ENCODE data around the gene GAL3ST3. TPM values are rescaled to one million over a fixed set of nuclear protein-coding genes. Genes with fewer than 3 reads are reported as not detected.

The GAL3ST3 gene
- total and polyA plus RNA-seq, 2 of the 8 experiments (the other 6 are each of a cell fraction or from before 2014, with no cell fraction given): 21.1 to 21.4 TPM

GRCh38 chr11:66055021-66055420 is 6.1 kb upstream of the GAL3ST3 start:
- 95% methylated on average over 6 of the region's 7 CpGs; no CpG with 5 or more reads in 1 of the 2 experiments for WGBS, 2 experiments (ENCODE audit: extremely low coverage in 1 of 2, insufficient coverage in 1 of 2, insufficient read length in 1 of 2, insufficient replicate concordance in 2 of 2, low coverage in 1 of 2, low lambda C conversion rate in 2 of 2, missing lambda C conversion rate in 1 of 2)
- H2BK20ac ChIP-seq (ENCODE audit: low read length): no peak overlapping the region
- H3K18ac ChIP-seq (ENCODE audit: extremely low read depth, low read length): no peak overlapping the region
- no peak overlapping the region for H3K4ac ChIP-seq (replicated peaks; ENCODE audit: insufficient read length, low read depth, low read length)
- no peak overlapping the region for H2BK5ac ChIP-seq (ENCODE audit: low read depth, low read length)
- H3K23ac ChIP-seq (ENCODE audit: insufficient read length): no peak overlapping the region
- H3K36me3 ChIP-seq (ENCODE audit: control insufficient read depth in 2 of 4, insufficient read depth in 4 of 4, low read length in 3 of 4): peaks cover 32 to 56% (median 46%) of the 10 kb centered on the region in 4 experiments
- CTCF ChIA-PET (ENCODE audit: partially characterized antibody): interaction anchor here (0.6 to 12.0 kb wide), 4 partner anchors 11 to 170 kb away, joined by 3 to 144 read pairs (median 4); no protein-coding TSS in a partner anchor
- no peak overlapping the region for H2BK12ac ChIP-seq (ENCODE audit: low read depth, low read length)
- POLR2A ChIA-PET (ENCODE audit: partially characterized antibody): interaction anchor here (1.3 to 13.4 kb wide), 4 partner anchors 9 to 56 kb away, joined by 3 to 150 read pairs (median 4); partner anchors contain the start of genes CST6 and PACS1
- peaks cover 0 to 14% (median 10%) of the 10 kb centered on the region in 4 experiments; a peak in 6 of 7 replicates for H3K4me1 ChIP-seq (replicated peaks in 1 of 4; ENCODE audit: control insufficient read depth in 3 of 4, insufficient read depth in 4 of 4, low read length in 3 of 4)
- no peak overlapping the region for H2AFZ ChIP-seq (ENCODE audit: low read length)
- no peaks in the 10 kb centered on the region for H3K9me3 ChIP-seq (ENCODE audit: insufficient read depth in 2 of 2, low read depth in 1 of 2, low read length in 1 of 2)
- H3K9ac ChIP-seq (replicated peaks in 1 of 4; ENCODE audit: extremely low read depth in 1 of 4, low read depth in 3 of 4, low read length in 3 of 4): no peak overlapping the region
- H3K79me1 ChIP-seq (ENCODE audit: low read depth, low read length): peaks cover 10% of the 10 kb centered on the region
- H3K27me3 ChIP-seq (replicated peaks in 1 of 4; ENCODE audit: control insufficient read depth in 3 of 4, extremely low read depth in 1 of 4, insufficient read depth in 3 of 4, low read length in 3 of 4): no peaks in the 10 kb centered on the region
- no peak overlapping the region for H3K14ac ChIP-seq (ENCODE audit: insufficient read length)
- H2BK120ac ChIP-seq (replicated peaks; ENCODE audit: low read depth, low read length): no peak overlapping the region
- FAIRE-seq (no peak), DNase-seq (ENCODE audit: low read depth in 1 of 2, low spot score in 2 of 2) (no peak)
- no peak overlapping the region for H3K27ac ChIP-seq (ENCODE audit: low read depth, low read length)
- H4K5ac ChIP-seq (ENCODE audit: insufficient read length, low read depth, low read length): no peak overlapping the region
- H4K91ac ChIP-seq (replicated peaks; ENCODE audit: insufficient read length, low read length): no peak overlapping the region
- H3K79me2 ChIP-seq (ENCODE audit: control insufficient read depth in 1 of 2, insufficient read depth in 2 of 2, low read length in 2 of 2): peaks cover 10 to 23% of the 10 kb centered on the region in 2 experiments
- no peak overlapping the region for H3K4me3 ChIP-seq (ENCODE audit: extremely low read depth in 1 of 4, insufficient read depth in 2 of 4, low read depth in 3 of 4, low read length in 4 of 4)
- peaks cover 9% of the 10 kb centered on the region; the same call in 1 of the 2 replicates for H3K23me2 ChIP-seq (ENCODE audit: low read depth, low read length)
- H2BK15ac ChIP-seq (ENCODE audit: low read length): no peak overlapping the region
- TF ChIP-seq SUZ12 (IDR thresholded peaks at IDR 0.05; ENCODE audit: low read length) (no peak), SIRT6 (IDR thresholded peaks at IDR 0.05; ENCODE audit: low read length) (no peak), CTCF (IDR thresholded peaks at IDR 0.05; ENCODE audit: control extremely low read depth in 1 of 3, insufficient read depth in 1 of 3, low read depth in 1 of 3, low read length in 3 of 3) (no peak), RFX5 (IDR thresholded peaks at IDR 0.05; ENCODE audit: borderline replicate concordance, low read depth, low read length) (no peak), ZNF274 (IDR thresholded peaks at IDR 0.05; ENCODE audit: borderline replicate concordance, extremely low read depth, low read length) (no peak), SRF (IDR thresholded peaks at IDR 0.05; ENCODE audit: low read depth, low read length) (no peak), HDAC2 (IDR thresholded peaks at IDR 0.05; ENCODE audit: borderline replicate concordance in 1 of 2, low read depth in 2 of 2, low read length in 2 of 2) (no peak), EP300 (IDR thresholded peaks at IDR 0.05; ENCODE audit: borderline replicate concordance in 1 of 2, low read depth in 2 of 2, low read length in 2 of 2) (no peak), RNF2 (IDR thresholded peaks at IDR 0.05; ENCODE audit: borderline replicate concordance, low read depth, low read length, missing control alignments, poor library complexity, severe bottlenecking) (no peak), SP4 (IDR thresholded peaks at IDR 0.05; ENCODE audit: low read length) (no peak)
- no peak overlapping the region for H4K8ac ChIP-seq (ENCODE audit: extremely low read depth, insufficient read depth, low read length)
- peaks cover 0 to 7% of the 10 kb centered on the region in 2 experiments for H4K20me1 ChIP-seq (replicated peaks in 1 of 2; ENCODE audit: control insufficient read depth in 1 of 2, insufficient read depth in 2 of 2, low read length in 2 of 2)
- no peak overlapping the region for H2AK5ac ChIP-seq (ENCODE audit: low read depth, low read length)
- no peak overlapping the region for H3K56ac ChIP-seq (replicated peaks; ENCODE audit: insufficient read length, low read depth, low read length)
- no peak overlapping the region for H3K4me2 ChIP-seq (ENCODE audit: insufficient read depth in 1 of 2, low read depth in 2 of 2, low read length in 2 of 2)

All from H1 (cell line).